Astrocyte of the spinal cord (primary cell): ENCODE results near the gene MRPS18A.

Source experiments
- DNase-seq: peaks from one replicate; pipeline ENCODE4 v3.0.0; 2011; ENCODE audit warnings: low read depth, low spot score
- H3K4me3 ChIP-seq: 2 replicates; pipeline ENCODE4 v1.5.1; 2011; ENCODE audit warnings: low read depth, mild to moderate bottlenecking, low read length, moderate library complexity
- CTCF ChIP-seq: IDR thresholded peaks from 2 replicates; pipeline ENCODE4 v1.5.1; 2012; ENCODE audit warnings: low read depth, mild to moderate bottlenecking, low read length, inconsistent platforms
- in situ Hi-C: cut with HindIII; loops from 2 replicates; pipeline ENCODE4 v1.10.0; 2017; ENCODE audit warnings: low sequenced_read_pairs

Gene MRPS18A

GRCh38 chr6:43717822-43718221, 30.2 kb upstream of the MRPS18A start:
- no peak for DNase-seq
- TF ChIP-seq CTCF, result no peak
- H3K4me3 ChIP-seq, result no peak overlapping the region
- in situ Hi-C loops, result no loop called here

DNA sequence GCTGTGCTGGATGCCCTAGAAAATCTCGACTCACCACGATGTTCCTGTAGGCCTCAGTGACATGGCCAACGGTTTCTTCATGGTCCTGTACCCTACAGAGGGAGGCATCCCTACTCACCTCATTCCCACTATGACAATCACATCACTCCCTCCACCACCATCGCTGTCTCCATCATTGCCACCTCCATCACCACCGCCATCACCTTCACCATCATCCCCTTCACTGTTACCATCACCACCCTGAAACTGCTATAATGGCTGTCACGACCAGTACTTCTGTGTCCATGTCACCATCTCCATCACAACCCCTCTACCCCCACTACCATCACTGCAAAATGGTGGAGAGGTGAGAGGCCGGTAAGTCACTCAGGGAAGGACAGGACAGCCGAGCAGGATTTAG, 29.8 kb upstream of the MRPS18A start:
- H3K4me3 ChIP-seq, result no peak overlapping the region
- no peak for DNase-seq
- TF ChIP-seq CTCF, result no peak
- in situ Hi-C loops, result no loop called here

- H3K4me3 ChIP-seq, result no peak overlapping the region
- DNase-seq, result peak; percentile 68
- TF ChIP-seq CTCF, result no peak
- in situ Hi-C loops, result no loop called here
Observed at GRCh38 chr6:43716099-43716498, 28.5 kb upstream of the MRPS18A start.

DNA sequence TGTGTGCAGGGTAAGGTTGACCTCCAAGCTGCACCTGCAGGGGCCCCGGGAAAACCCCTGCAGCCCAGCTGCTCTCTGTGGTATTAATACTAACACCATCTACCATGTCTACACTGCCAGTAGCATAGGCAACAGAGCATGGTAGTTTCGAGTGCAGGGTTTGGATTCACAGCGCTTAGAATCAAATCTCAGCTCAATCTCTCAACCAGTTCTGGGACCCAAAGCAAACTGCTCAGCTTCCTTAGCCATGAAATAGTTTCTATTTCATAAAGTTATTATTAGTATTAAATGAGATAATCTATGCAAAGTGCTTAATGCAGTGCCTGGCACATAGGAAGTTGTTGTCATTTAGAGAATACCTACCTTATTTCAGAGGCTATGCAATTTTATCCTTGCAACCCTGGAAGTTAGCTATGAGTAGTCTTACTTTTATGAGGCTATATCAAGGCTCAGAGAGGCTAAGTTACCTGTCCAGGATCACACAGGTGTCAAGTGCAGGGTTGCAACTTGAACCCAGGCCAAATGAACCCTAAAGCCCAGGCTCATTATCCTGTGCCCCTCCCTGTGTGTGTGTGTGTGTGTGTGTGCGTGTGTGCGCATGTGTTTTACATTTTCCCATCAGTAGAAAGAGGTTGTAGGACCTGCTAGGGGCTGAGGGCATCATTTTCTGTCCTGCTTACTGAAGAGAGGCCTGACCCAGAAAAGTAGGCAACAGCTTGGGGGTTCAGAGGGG, 27.6 kb upstream of the MRPS18A start:
- TF ChIP-seq CTCF, result no peak
- in situ Hi-C loops, result no loop called here
- no peak for DNase-seq
- H3K4me3 ChIP-seq, result no peak overlapping the region

DNA sequence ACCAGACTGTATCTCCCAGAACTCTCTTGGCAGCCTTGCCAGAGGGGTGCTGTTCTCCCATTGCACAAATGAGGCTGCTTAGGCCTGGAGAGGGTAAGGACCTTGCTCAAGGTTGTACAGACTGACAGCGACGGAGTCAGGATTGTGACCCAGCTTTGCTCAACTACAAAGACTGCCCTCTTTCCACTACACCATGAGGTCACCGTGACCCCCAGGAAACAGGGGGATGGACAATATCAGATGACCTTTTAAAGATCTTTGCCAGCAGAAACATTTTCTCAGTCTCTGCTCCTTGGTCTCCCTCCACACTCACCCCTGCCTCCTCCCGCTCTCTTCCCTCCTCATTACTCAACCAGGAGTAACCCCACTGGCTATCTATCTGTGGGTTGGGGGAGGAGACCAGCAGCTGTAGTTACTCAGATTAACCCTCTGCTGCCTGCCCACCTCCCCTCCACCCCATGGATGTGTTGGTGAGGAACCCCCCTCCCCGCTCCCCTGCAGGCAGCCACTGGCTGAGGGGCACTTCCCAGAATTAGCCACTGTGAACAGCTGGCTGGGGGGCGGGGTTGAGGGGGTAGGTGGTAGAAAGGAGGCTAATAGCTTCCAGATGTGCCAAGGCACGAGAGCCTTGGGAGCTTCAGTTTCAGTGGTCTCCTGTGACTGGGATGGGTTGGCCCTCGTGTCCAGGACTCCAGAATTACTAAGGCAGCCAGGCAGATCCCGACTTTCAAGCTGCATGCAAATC, 26.9 kb upstream of the MRPS18A start:
- no peak overlapping the region for H3K4me3 ChIP-seq
- in situ Hi-C loops, result no loop called here
- TF ChIP-seq CTCF, result no peak
- peak; percentile 38 for DNase-seq

- H3K4me3 ChIP-seq, result no peak overlapping the region
- no peak for TF ChIP-seq CTCF
- DNase-seq, result no peak
- in situ Hi-C loops, result no loop called here
Observed at GRCh38 chr6:43713643-43714310, 26.2 kb upstream of the MRPS18A start.
